ENCODE data around the gene INPP5D. TPM values are rescaled to one million over a fixed set of nuclear protein-coding genes. Genes with fewer than 3 reads are reported as not detected.

INPP5D gene
- total and polyA plus RNA-seq, 2 donors (not counting 3 experiments of a cell fraction or from before 2014, with no cell fraction given) = 13.9 to 46.6 TPM

- H3K4me2 ChIP-seq (ENCODE audit: insufficient read depth, low read length) = no peak within 1 kb of the TSS
- H3K36me3 ChIP-seq (ENCODE audit: control insufficient read depth in 2 of 2, extremely low read depth in 1 of 2, insufficient read depth in 2 of 2, low read length in 2 of 2) = no peaks in the 10 kb centered on the region
- dilution Hi-C loops (cut with MboI; ENCODE audit: extremely low pct_ligation_motif_present, low sequenced_read_pairs) = no loop called here
- no peak for DNase-seq (ENCODE audit: low read depth, low spot score)
- no peak within 1 kb of the TSS for H3K27ac ChIP-seq (ENCODE audit: insufficient read depth, low read depth, low read length)
- H3K79me2 ChIP-seq (ENCODE audit: control insufficient read depth, insufficient read depth, low read length) = no peaks in the 10 kb centered on the region
- intact Hi-C loops (cut with micrococcal nuclease) = no loop called here
- FAIRE-seq = no peak
- no peak within 1 kb of the TSS for H2AFZ ChIP-seq (ENCODE audit: low read depth, low read length)
- H3K9me3 ChIP-seq (replicated peaks; ENCODE audit: control insufficient read depth, insufficient read depth, low read length) = no peaks in the 10 kb centered on the region
- BruUV-seq (replicated peaks) = no TSS peak
- H3K9me1 ChIP-seq (replicated peaks; ENCODE audit: control insufficient read depth, extremely low read depth, insufficient read depth, low read length) = no peaks in the 10 kb centered on the region
- H3K9ac ChIP-seq (replicated peaks; ENCODE audit: extremely low read depth, insufficient read depth, low read length) = no peak within 1 kb of the TSS
- H3K4me3 ChIP-seq (replicated peaks in 1 of 3; ENCODE audit: insufficient read depth in 1 of 3, low read depth in 1 of 3, low read length in 3 of 3) = no peak within 1 kb of the TSS
- CTCF ChIA-PET = interaction anchor here (1.3 kb wide), 1 partner anchor 11 kb away, joined by 3 read pairs; no protein-coding TSS in a partner anchor
- H3K27me3 ChIP-seq (ENCODE audit: control insufficient read depth in 2 of 2, insufficient read depth in 2 of 2, low read length in 2 of 2) = no peaks in the 10 kb centered on the region
- H4K20me1 ChIP-seq (replicated peaks; ENCODE audit: control insufficient read depth, extremely low read depth, insufficient read depth, low read length) = no peaks in the 10 kb centered on the region
- TF ChIP-seq GATA2 (IDR thresholded peaks at IDR 0.05; ENCODE audit: insufficient read depth, insufficient read length, low read depth, low read length) (no peak), POLR2AphosphoS5 (IDR thresholded peaks at IDR 0.05; ENCODE audit: insufficient read depth, low read depth, low read length) (no peak), EZH2 (IDR thresholded peaks at IDR 0.05; ENCODE audit: borderline replicate concordance, low read depth, low read length, severe bottlenecking) (no peak), MAX (IDR thresholded peaks at IDR 0.05; ENCODE audit: insufficient read depth, insufficient read length) (no peak), POLR2A (IDR thresholded peaks at IDR 0.05; ENCODE audit: low read depth, low read length) (no peak), MYC (IDR thresholded peaks at IDR 0.05; ENCODE audit: low read depth, low read length) (no peak)
- TF ChIP-seq, protein P1, sequence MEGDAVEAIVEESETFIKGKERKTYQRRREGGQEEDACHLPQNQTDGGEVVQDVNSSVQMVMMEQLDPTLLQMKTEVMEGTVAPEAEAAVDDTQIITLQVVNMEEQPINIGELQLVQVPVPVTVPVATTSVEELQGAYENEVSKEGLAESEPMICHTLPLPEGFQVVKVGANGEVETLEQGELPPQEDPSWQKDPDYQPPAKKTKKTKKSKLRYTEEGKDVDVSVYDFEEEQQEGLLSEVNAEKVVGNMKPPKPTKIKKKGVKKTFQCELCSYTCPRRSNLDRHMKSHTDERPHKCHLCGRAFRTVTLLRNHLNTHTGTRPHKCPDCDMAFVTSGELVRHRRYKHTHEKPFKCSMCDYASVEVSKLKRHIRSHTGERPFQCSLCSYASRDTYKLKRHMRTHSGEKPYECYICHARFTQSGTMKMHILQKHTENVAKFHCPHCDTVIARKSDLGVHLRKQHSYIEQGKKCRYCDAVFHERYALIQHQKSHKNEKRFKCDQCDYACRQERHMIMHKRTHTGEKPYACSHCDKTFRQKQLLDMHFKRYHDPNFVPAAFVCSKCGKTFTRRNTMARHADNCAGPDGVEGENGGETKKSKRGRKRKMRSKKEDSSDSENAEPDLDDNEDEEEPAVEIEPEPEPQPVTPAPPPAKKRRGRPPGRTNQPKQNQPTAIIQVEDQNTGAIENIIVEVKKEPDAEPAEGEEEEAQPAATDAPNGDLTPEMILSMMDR (IDR thresholded peaks at IDR 0.05; ENCODE audit: extremely low read depth in 1 of 2, insufficient read depth in 1 of 2, low read depth in 1 of 2, low read length in 2 of 2) = no peak
- POLR2A ChIA-PET = no interaction called here
- H3K4me1 ChIP-seq (ENCODE audit: control insufficient read depth, extremely low read depth, insufficient read depth, low read length) = no peaks in the 10 kb centered on the region
Observed at GRCh38 chr2:233032551-233033320, 27.4 kb upstream of the INPP5D start, which contains the start of gene NEU2. TSS of gene NEU2 (plus strand) at chr2:233032672. CDS start at chr2:233032672, 0 bp downstream.

Data from endothelial cell of umbilical vein (primary cell).